Karpas-422 (cell line): Measurements from ENCODE around the gene HERPUD2. TPM values are rescaled to one million over a fixed set of nuclear protein-coding genes. Genes with fewer than 3 reads are reported as not detected.

Experiments
- DNase-seq: peaks from one replicate; pipeline ENCODE4 v3.0.0-alpha.2; 2015
- H2AFZ ChIP-seq: fragments of 200-600 bp; sonication (generic); 2 replicates; pipeline ENCODE4 v1.6.1; 2014; ENCODE audit warnings: antibody characterized with exemption, low read length, mixed read lengths
- H3K27ac ChIP-seq: fragments of 200-600 bp; sonication (generic); 2 replicates; pipeline ENCODE4 v1.5.1; 2014; ENCODE audit warnings: mild to moderate bottlenecking, low read length, moderate library complexity
- H3K27me3 ChIP-seq: fragments of 200-600 bp; sonication (generic); 2 replicates; pipeline ENCODE4 v1.6.1; 2014; ENCODE audit warnings: low read length, mixed read lengths
- H3K36me3 ChIP-seq: fragments of 200-600 bp; sonication (generic); 2 replicates; pipeline ENCODE4 v1.6.1; 2014; ENCODE audit warnings: low read length, mixed read lengths; ENCODE audit not compliant: insufficient read depth
- H3K4me1 ChIP-seq: fragments of 200-600 bp; sonication (generic); 2 replicates; pipeline ENCODE4 v1.6.1; 2014; ENCODE audit warnings: mild to moderate bottlenecking, low read length, mixed read lengths
- H3K4me2 ChIP-seq: fragments of 200-600 bp; sonication (generic); 2 replicates; pipeline ENCODE4 v1.6.1; 2014; ENCODE audit warnings: low read length, low read depth, mild to moderate bottlenecking; ENCODE audit not compliant: poor library complexity, severe bottlenecking
- H3K4me3 ChIP-seq: fragments of 200-600 bp; sonication (generic); 2 replicates; pipeline ENCODE4 v1.5.1; 2014; ENCODE audit warnings: mild to moderate bottlenecking, antibody characterized with exemption, low read length, mixed read lengths
- H3K79me2 ChIP-seq: fragments of 200-600 bp; sonication (generic); 2 replicates; pipeline ENCODE4 v1.6.1; 2014; ENCODE audit warnings: mild to moderate bottlenecking, low read length, mixed read lengths
- H3K9ac ChIP-seq: fragments of 200-600 bp; sonication (generic); 2 replicates; pipeline ENCODE4 v1.6.0; 2014; ENCODE audit warnings: low read length
- H3K9me2 ChIP-seq: fragments of 200-600 bp; sonication (generic), shearing (Covaris generic); replicated peaks from 2 replicates; pipeline ENCODE4 v1.6.0; 2014; ENCODE audit warnings: mild to moderate bottlenecking, low read length, moderate library complexity; ENCODE audit not compliant: insufficient read depth
- H3K9me3 ChIP-seq: fragments of 300-700, 200-600 bp; sonication (generic); 2 replicates; pipeline ENCODE4 v1.6.1; 2014; ENCODE audit warnings: low read length, mixed read lengths
- H4K20me1 ChIP-seq: fragments of 200-600 bp; sonication (generic); 2 replicates; pipeline ENCODE4 v1.6.1; 2014; ENCODE audit warnings: mild to moderate bottlenecking, antibody characterized with exemption, low read length, low read depth; ENCODE audit not compliant: insufficient read depth
- total RNA-seq: library from RNA; depleted of rRNA; stranded (reverse); fragments of >200 nt; shearing (Covaris generic); gene quantifications from 2 replicates; pipeline ENCODE4 v1.2.3, GENCODE V29; 2014; ENCODE audit warnings: low replicate concordance

Gene HERPUD2
- total RNA-seq, 1 experiment from 2014 or later, result 17.3 TPM

DNA sequence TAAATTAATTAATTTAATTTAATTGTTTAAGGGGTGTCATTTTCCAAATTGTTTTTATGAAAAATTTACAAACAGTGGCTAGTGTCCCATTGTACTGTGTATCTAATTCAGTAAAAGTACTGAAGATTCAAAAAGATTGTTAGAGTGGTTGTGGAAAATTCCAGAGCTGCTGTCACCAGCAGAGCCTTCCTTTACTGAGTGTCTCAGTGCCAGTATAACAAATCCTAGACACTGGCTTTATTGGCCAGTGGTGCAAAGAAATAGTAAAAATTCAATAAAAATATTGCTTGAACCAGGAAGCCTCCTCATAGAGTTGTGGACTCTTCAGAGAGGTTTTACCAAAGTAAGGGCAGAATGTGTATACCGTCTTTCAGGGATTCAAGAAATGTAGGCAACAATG lies 23.1 kb upstream of the HERPUD2 start:
- Histone ChIP-seq H3K79me2 (no peaks in the 10 kb centered on the region), H3K36me3 (no peaks in the 10 kb centered on the region), H3K27me3 (no peaks in the 10 kb centered on the region), H3K4me3 (no peak overlapping the region), H4K20me1 (no peaks in the 10 kb centered on the region), H3K27ac (no peak overlapping the region), H3K4me1 (peaks cover 13% of the 10 kb centered on the region), H3K9ac (no peak overlapping the region), H3K9me3 (no peaks in the 10 kb centered on the region), H2AFZ (no peak overlapping the region), H3K4me2 (no peak overlapping the region), H3K9me2 (no peaks in the 10 kb centered on the region)
- DNase-seq, result no peak

DNA sequence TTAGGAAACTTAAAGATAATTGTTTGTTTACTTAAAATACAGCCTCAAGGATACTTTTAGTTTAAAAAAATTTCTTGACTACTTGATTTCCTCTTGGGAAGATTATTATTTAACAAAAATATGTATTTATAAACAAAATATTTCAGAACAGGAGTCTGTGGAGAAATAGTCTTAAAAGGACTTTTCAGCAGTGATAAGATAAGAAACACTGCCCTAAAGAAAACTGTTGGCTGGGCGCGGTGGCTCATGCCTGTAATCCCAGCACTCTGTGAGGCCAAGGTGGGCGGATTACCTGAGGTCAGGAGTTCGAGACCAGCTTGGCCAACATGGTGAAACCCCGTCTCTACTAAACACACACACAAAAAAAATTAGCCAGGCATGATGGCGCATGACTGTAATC lies 22.6 kb upstream of the HERPUD2 start:
- H3K4me1 ChIP-seq, result peaks cover 13% of the 10 kb centered on the region
- no peaks in the 10 kb centered on the region for H3K9me3 ChIP-seq
- no peak overlapping the region for H3K4me3 ChIP-seq
- H4K20me1 ChIP-seq, result no peaks in the 10 kb centered on the region
- H3K9me2 ChIP-seq, result no peaks in the 10 kb centered on the region
- no peaks in the 10 kb centered on the region for H3K36me3 ChIP-seq
- H3K27me3 ChIP-seq, result no peaks in the 10 kb centered on the region
- DNase-seq, result no peak
- no peak overlapping the region for H3K4me2 ChIP-seq
- H2AFZ ChIP-seq, result no peak overlapping the region
- no peaks in the 10 kb centered on the region for H3K79me2 ChIP-seq
- no peak overlapping the region for H3K27ac ChIP-seq
- H3K9ac ChIP-seq, result no peak overlapping the region

DNA sequence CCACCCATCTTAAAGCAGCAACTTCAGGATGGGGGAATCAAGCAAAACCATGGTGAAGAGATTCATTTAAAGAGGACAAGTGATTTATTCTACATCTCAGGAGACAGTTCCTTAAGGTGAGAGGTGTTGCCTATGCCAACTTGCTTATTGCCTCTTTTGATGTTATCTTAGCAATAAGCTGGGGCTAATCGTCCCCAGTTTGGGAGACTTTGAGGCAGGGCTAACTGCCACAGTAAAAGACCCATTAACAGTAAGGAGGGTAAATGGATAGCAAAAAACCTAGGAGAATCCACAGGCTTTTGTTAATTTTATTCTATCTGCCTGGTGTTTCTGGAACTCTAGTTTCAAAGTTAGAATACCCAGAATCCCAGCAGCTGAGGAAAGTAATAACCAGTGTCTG lies 22.1 kb upstream of the HERPUD2 start:
- Histone ChIP-seq H3K9ac (no peak overlapping the region), H3K4me2 (no peak overlapping the region), H3K79me2 (no peaks in the 10 kb centered on the region), H4K20me1 (no peaks in the 10 kb centered on the region), H3K27me3 (no peaks in the 10 kb centered on the region), H3K9me2 (no peaks in the 10 kb centered on the region), H3K4me1 (peaks cover 8% of the 10 kb centered on the region), H3K4me3 (no peak overlapping the region), H3K36me3 (no peaks in the 10 kb centered on the region), H2AFZ (no peak overlapping the region), H3K27ac (no peak overlapping the region), H3K9me3 (no peaks in the 10 kb centered on the region)
- no peak for DNase-seq

DNA sequence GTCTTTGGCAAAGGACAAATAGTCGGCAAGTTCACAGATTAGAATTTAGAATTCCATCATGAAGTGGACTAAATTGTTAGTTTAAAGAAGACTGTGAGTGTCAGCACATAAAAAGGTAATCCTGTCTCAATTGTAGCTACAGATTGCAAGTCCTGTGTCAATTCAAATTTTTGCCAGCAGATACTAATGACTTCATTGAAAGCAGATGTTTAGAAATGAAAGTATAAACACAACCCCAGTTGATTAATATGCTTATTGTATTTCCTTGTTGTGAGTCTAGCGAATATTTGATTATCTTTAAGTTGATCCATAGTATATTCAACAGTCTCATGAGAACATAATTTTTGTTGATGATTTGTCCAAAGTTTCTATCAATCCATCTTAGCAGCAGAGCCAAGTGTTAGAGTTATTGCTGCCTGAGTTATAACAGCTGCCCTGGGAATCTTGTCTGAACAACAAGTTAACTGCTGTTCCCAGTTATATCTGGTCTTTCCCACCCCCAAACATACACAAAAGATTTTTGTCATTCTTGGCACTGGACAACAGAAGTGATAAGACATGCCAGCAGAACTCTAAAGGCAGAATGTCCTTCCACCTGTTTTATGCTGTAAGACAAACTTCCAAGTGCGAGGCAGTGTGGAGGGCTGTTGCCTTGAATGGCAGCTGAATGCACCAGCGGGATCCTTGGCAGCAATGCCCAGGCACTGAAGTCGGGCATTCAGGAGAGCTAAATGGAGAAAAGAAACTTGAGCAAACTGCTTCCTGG lies 21.3 kb upstream of the HERPUD2 start:
- Histone ChIP-seq H3K4me3 (no peak overlapping the region), H3K9ac (no peak overlapping the region), H3K9me2 (no peaks in the 10 kb centered on the region), H3K27me3 (no peaks in the 10 kb centered on the region), H3K79me2 (no peaks in the 10 kb centered on the region), H3K36me3 (no peaks in the 10 kb centered on the region), H2AFZ (no peak overlapping the region), H4K20me1 (no peaks in the 10 kb centered on the region), H3K4me1 (peaks cover under 1% of the 10 kb centered on the region; the same call in 1 of the 2 replicates), H3K4me2 (no peak overlapping the region), H3K27ac (no peak overlapping the region), H3K9me3 (no peaks in the 10 kb centered on the region)
- DNase-seq, result no peak

DNA sequence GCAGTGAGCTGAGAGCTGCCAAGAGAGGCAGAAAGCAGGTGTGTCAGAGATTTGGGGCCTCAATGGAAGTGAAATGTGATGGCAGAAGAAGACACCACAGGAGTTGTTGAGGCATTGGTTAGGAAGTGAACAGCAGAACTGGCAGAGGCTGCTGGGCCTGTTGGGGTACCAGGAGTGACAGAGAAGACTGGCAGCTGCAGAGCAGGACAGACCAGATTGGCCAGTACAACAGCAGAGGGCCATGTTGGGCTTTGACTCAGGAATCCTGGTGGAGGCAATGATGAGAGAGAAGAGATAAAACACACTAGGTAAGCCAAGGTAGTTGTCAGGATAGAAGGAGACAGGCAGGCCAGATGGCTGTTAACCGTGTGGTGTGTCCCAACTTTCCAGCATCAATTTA lies 19.9 kb upstream of the HERPUD2 start:
- Histone ChIP-seq H3K27ac (no peak overlapping the region), H2AFZ (no peak overlapping the region), H3K27me3 (no peaks in the 10 kb centered on the region), H3K79me2 (no peaks in the 10 kb centered on the region), H3K9ac (no peak overlapping the region), H3K4me3 (no peak overlapping the region), H3K4me2 (no peak overlapping the region), H3K4me1 (peaks cover under 1% of the 10 kb centered on the region; the same call in 1 of the 2 replicates), H4K20me1 (no peaks in the 10 kb centered on the region), H3K9me3 (no peaks in the 10 kb centered on the region), H3K9me2 (no peaks in the 10 kb centered on the region), H3K36me3 (no peaks in the 10 kb centered on the region)
- DNase-seq, result peak; percentile 39

DNA sequence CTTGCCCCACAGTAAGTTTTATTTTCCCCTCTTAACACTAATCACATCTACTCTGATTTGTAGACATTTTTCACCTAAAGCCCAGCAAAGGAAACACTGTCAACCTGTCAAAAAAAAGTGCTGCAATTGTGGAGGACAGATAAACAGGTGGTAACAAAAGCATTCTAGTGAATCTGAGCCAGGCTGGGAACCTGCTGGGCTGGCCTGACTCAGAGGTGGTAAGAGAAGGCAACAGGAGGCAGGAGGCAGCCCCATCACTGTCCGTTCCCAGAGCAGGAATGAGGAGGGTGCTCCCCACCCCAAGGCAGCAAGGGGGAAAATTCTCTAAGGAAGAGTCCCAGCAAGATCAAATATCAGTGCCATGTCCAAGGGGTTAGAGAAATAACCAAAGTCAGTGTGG lies 19.5 kb upstream of the HERPUD2 start:
- Histone ChIP-seq H3K4me1 (peaks cover 4% of the 10 kb centered on the region; the same call in 1 of the 2 replicates), H3K9ac (no peak overlapping the region), H3K79me2 (no peaks in the 10 kb centered on the region), H3K27me3 (no peaks in the 10 kb centered on the region), H3K9me3 (no peaks in the 10 kb centered on the region), H3K4me3 (no peak overlapping the region), H2AFZ (no peak overlapping the region), H3K9me2 (no peaks in the 10 kb centered on the region), H3K27ac (no peak overlapping the region), H3K4me2 (no peak overlapping the region), H4K20me1 (no peaks in the 10 kb centered on the region), H3K36me3 (no peaks in the 10 kb centered on the region)
- DNase-seq, result no peak

DNA sequence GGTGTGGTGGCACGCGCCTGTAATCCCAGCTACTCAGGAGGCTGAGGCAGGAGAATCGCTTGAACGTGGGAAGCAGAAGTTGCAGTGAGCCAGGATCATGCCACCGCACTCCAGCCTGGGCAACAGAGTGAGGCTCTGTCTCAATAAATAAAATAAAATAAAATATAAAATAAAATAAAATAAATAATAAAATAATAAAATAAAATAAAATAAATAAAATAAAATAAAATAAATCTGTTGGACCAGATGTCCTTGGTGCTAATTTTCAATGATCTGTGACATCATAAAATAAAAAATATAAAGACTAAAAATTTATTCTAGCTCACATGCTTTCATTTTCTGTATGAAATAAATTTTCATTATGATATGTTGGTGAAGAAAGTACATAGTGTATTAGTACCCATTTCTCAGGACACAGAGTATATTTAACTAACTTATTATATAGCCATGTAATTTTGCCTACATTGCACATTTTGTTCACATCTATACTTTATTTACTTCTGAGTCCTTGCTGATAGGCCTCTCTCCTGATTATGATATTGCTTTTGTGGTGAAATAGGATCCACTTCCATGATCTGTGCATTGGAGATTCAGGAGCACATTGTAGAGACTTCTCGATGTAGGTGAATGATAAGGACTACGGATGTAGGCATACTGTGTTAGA lies 17.8 kb upstream of the HERPUD2 start:
- Histone ChIP-seq H3K27me3 (no peaks in the 10 kb centered on the region), H3K9me3 (no peaks in the 10 kb centered on the region), H3K4me2 (no peak overlapping the region), H3K4me1 (peaks cover 6% of the 10 kb centered on the region; the same call in 1 of the 2 replicates), H3K4me3 (no peak overlapping the region), H3K27ac (no peak overlapping the region), H3K79me2 (no peaks in the 10 kb centered on the region), H3K9ac (no peak overlapping the region), H2AFZ (no peak overlapping the region), H3K36me3 (no peaks in the 10 kb centered on the region), H3K9me2 (no peaks in the 10 kb centered on the region), H4K20me1 (no peaks in the 10 kb centered on the region)
- no peak for DNase-seq

DNA sequence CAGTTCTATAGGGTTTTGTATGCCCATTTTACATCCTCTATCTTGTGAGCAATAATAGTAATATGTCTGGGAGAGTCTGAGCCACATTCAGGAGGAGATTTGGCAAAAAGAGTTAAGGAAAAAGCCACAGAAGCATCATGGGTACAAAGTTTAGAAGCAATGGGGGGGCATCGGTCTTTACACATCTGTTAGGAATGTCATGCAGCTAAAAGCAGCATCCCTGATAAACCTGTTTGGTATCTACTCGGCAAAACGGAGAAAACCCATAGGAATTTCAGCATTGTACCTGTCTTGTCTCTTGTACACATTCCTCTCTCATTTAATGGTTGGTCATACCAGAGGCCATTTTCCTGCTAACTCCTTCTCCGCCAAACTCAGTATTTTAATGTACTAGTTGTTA lies 12.5 kb upstream of the HERPUD2 start:
- no peaks in the 10 kb centered on the region for H3K9me2 ChIP-seq
- no peak overlapping the region for H3K9ac ChIP-seq
- no peak overlapping the region for H3K4me3 ChIP-seq
- H3K4me1 ChIP-seq, result peaks cover 6% of the 10 kb centered on the region; the same call in 1 of the 2 replicates
- no peaks in the 10 kb centered on the region for H4K20me1 ChIP-seq
- no peak for DNase-seq
- H3K36me3 ChIP-seq, result no peaks in the 10 kb centered on the region
- H3K4me2 ChIP-seq, result no peak overlapping the region
- H3K27me3 ChIP-seq, result no peaks in the 10 kb centered on the region
- no peak overlapping the region for H3K27ac ChIP-seq
- no peak overlapping the region for H2AFZ ChIP-seq
- H3K9me3 ChIP-seq, result no peaks in the 10 kb centered on the region
- H3K79me2 ChIP-seq, result no peaks in the 10 kb centered on the region
